GM12878 (cell line): ENCODE results near the gene USP38. TPM values are rescaled to one million over a fixed set of nuclear protein-coding genes. Genes with fewer than 3 reads are reported as not detected.

Source experiments
- BCL11A ChIP-seq: IDR thresholded peaks from 2 replicates; pipeline ENCODE4 v1.6.1; 2011; ENCODE audit warnings: low read depth, low read length
- CHD2 ChIP-seq: IDR thresholded peaks from 2 replicates; pipeline ENCODE4 v1.6.1; 2011; ENCODE audit warnings: low read depth, low read length, improper control_type of control experiment, borderline replicate concordance
- CREM ChIP-seq: IDR thresholded peaks from 2 replicates; pipeline ENCODE4 v1.6.1; 2014; ENCODE audit warnings: antibody characterized with exemption, low read depth
- MTA2 ChIP-seq: fragments of 450-650 bp; IDR thresholded peaks from 2 replicates; pipeline ENCODE4 v1.6.1; 2016; ENCODE audit warnings: low read depth, mild to moderate bottlenecking, moderate library complexity
- MYC ChIP-seq: IDR thresholded peaks from 2 replicates; pipeline ENCODE4 v1.6.1; 2011; ENCODE audit warnings: mild to moderate bottlenecking, low read length, moderate library complexity, inconsistent platforms; ENCODE audit not compliant: insufficient read depth, insufficient replicate concordance, insufficient read length, severe bottlenecking
- NFYA ChIP-seq: IDR thresholded peaks from 2 replicates; pipeline ENCODE4 v1.6.1; 2011; ENCODE audit warnings: low read depth, mild to moderate bottlenecking, low read length, improper control_type of control experiment, borderline replicate concordance
- NRF1 ChIP-seq: conservative IDR thresholded peaks from 2 replicates; pipeline ENCODE4 v1.6.1; 2011; ENCODE audit warnings: mild to moderate bottlenecking, low read depth, low read length, improper control_type of control experiment
- USF1 ChIP-seq: IDR thresholded peaks from 2 replicates; pipeline ENCODE4 v1.6.1; 2011; ENCODE audit warnings: borderline replicate concordance, low read depth, mild to moderate bottlenecking, moderate library complexity, mixed read lengths, low read length; ENCODE audit not compliant: insufficient read depth; ENCODE audit errors: extremely low read length
- ZNF687 ChIP-seq: fragments of 450-650 bp; IDR thresholded peaks from 2 replicates; pipeline ENCODE4 v1.6.1; 2017; ENCODE audit warnings: mild to moderate bottlenecking, moderate library complexity
- ZSCAN29 ChIP-seq: fragments of 450-650 bp; IDR thresholded peaks from 2 replicates; pipeline ENCODE4 v1.6.1; 2017; ENCODE audit warnings: mild to moderate bottlenecking, moderate library complexity
- ZZZ3 ChIP-seq: IDR thresholded peaks from 2 replicates; pipeline ENCODE4 v1.6.1; 2011; ENCODE audit warnings: low read depth; ENCODE audit not compliant: control insufficient read depth, insufficient read length
- polyA plus RNA-seq, 11 experiments: library from polyadenylated mRNA; depleted of rRNA in 4 of 11; unstranded in 6 of 11; stranded (reverse) in 5 of 11; fragments of >200 nt; fragmentation: Nextera tagmentation in 4 of 11; fragmentation: Illumina TruSeq in 1 of 11; extraction: Ambion mirVana in 4 of 11; extraction: Trizol in 1 of 11; gene quantifications; 1 replicate in 1 of 11; 2 replicates in 10 of 11; pipeline versions ENCODE4 v1.2.1 to v1.2.3, GENCODE V29; 2011 to 2016; ENCODE audit warnings: inconsistent platforms in 2 of 11, missing spikeins in 2 of 11, low read depth in 1 of 11
- total RNA-seq, 4 experiments: library from RNA; depleted of rRNA in 3 of 4; stranded (reverse); fragments of >200 nt in 3 of 4; fragmentation: Illumina TruSeq in 1 of 4; extraction: Trizol in 1 of 4; gene quantifications; 2 replicates each; pipeline versions ENCODE4 v1.2.1 to v1.2.3, GENCODE V29; 2013 to 2021
- TF ChIP-seq, protein P1 (sequence below): fragments of 450-650 bp; IDR thresholded peaks from 2 replicates; pipeline ENCODE4 v1.6.1; 2014; ENCODE audit warnings: mild to moderate bottlenecking
- TF ChIP-seq, protein P2 (sequence below): IDR thresholded peaks from 2 replicates; pipeline ENCODE4 v1.6.1; 2012; ENCODE audit warnings: low read depth, low read length, improper control_type of control experiment

The USP38 gene
- total and polyA plus RNA-seq, 10 of the 15 experiments (the other 5 are each of a cell fraction or from before 2014, with no cell fraction given), result 4.4 to 19.0 (median 14.7) TPM

- TF ChIP-seq ZNF687, result no peak
- no peak for TF ChIP-seq NFYA
- no peak for TF ChIP-seq CHD2
- no peak for TF ChIP-seq MYC
- TF ChIP-seq, protein P1, sequence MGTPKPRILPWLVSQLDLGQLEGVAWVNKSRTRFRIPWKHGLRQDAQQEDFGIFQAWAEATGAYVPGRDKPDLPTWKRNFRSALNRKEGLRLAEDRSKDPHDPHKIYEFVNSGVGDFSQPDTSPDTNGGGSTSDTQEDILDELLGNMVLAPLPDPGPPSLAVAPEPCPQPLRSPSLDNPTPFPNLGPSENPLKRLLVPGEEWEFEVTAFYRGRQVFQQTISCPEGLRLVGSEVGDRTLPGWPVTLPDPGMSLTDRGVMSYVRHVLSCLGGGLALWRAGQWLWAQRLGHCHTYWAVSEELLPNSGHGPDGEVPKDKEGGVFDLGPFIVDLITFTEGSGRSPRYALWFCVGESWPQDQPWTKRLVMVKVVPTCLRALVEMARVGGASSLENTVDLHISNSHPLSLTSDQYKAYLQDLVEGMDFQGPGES, result no peak
- TF ChIP-seq, protein P2, sequence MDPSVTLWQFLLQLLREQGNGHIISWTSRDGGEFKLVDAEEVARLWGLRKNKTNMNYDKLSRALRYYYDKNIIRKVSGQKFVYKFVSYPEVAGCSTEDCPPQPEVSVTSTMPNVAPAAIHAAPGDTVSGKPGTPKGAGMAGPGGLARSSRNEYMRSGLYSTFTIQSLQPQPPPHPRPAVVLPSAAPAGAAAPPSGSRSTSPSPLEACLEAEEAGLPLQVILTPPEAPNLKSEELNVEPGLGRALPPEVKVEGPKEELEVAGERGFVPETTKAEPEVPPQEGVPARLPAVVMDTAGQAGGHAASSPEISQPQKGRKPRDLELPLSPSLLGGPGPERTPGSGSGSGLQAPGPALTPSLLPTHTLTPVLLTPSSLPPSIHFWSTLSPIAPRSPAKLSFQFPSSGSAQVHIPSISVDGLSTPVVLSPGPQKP, result no peak
- no peak for TF ChIP-seq NRF1
- no peak for TF ChIP-seq MTA2
- no peak for TF ChIP-seq ZSCAN29
- no peak for TF ChIP-seq ZZZ3
- TF ChIP-seq CREM, result no peak
- no peak for TF ChIP-seq USF1
- no peak for TF ChIP-seq BCL11A
These were observed 56.4 kb downstream of the USP38 start (continued) for GRCh38 chr4:143240939-143241679.
